Measurements from ENCODE around the gene INPP5D. TPM values are rescaled to one million over a fixed set of nuclear protein-coding genes. Genes with fewer than 3 reads are reported as not detected.

The INPP5D gene
- total RNA-seq, 4 donors from 2014 or later: 8.0 to 12.5 (median 11.9) TPM

GRCh38 chr2:233179848-233180366 is 119.8 kb downstream of the INPP5D start:
- Histone ChIP-seq H3K4me1 (no peaks in the 10 kb centered on the region), H3K27me3 (no peaks in the 10 kb centered on the region), H3K27ac (replicated peaks in 1 of 4) (no peak overlapping the region), H3K4me3 (no peak overlapping the region), H3K9me3 (peaks cover 0 to 13% (median 6%) of the 10 kb centered on the region in 4 donors), H3K36me3 (peaks cover 0 to 35% (median 17%) of the 10 kb centered on the region in 4 donors)
- DNase-seq (ENCODE audit: extremely low spot score): no peak
- no peak for TF ChIP-seq POLR2A (IDR thresholded peaks at IDR 0.05; ENCODE audit: low read depth)
- WGBS: 98% methylated on average over 5 of the region's 5 CpGs
- intact Hi-C loops (cut with DNase I): no loop called here

GRCh38 chr2:233183869-233184418 is 123.8 kb downstream of the INPP5D start:
- intact Hi-C loops (cut with DNase I): no loop called here
- Histone ChIP-seq H3K27me3 (no peaks in the 10 kb centered on the region), H3K9me3 (peaks cover 0 to 13% (median 6%) of the 10 kb centered on the region in 4 donors), H3K36me3 (peaks cover 0 to 54% (median 18%) of the 10 kb centered on the region in 4 donors), H3K4me3 (no peak overlapping the region), H3K4me1 (no peaks in the 10 kb centered on the region), H3K27ac (replicated peaks in 1 of 4) (no peak overlapping the region)
- 86% methylated on average over 7 of the region's 9 CpGs for WGBS
- DNase-seq (ENCODE audit: extremely low spot score): no peak
- TF ChIP-seq POLR2AphosphoS5 (IDR thresholded peaks at IDR 0.05): no peak
- no peak for TF ChIP-seq POLR2A (IDR thresholded peaks at IDR 0.05; ENCODE audit: low read depth)
- TF ChIP-seq EP300 (IDR thresholded peaks at IDR 0.05): no peak
- no peak for TF ChIP-seq CTCF (IDR thresholded peaks at IDR 0.05)

- TF ChIP-seq EP300 (IDR thresholded peaks at IDR 0.05) (no peak), POLR2A (IDR thresholded peaks at IDR 0.05; ENCODE audit: low read depth) (no peak), POLR2AphosphoS5 (IDR thresholded peaks at IDR 0.05) (no peak), CTCF (IDR thresholded peaks at IDR 0.05) (no peak)
- intact Hi-C loops (cut with DNase I): no loop called here
- 76% methylated on average over 6 of the region's 8 CpGs for WGBS
- Histone ChIP-seq H3K27me3 (no peaks in the 10 kb centered on the region), H3K4me1 (no peaks in the 10 kb centered on the region), H3K9me3 (peaks cover 0 to 9% (median 6%) of the 10 kb centered on the region in 4 donors), H3K36me3 (peaks cover 0 to 59% (median 18%) of the 10 kb centered on the region in 4 donors), H3K27ac (replicated peaks in 1 of 4) (no peak overlapping the region), H3K4me3 (no peak overlapping the region)
- DNase-seq (ENCODE audit: extremely low spot score): no peak
Measured at GRCh38 chr2:233184669-233185068, 124.5 kb downstream of the INPP5D start.

GRCh38 chr2:233185330-233185729 is 125.2 kb downstream of the INPP5D start:
- no peak for DNase-seq (ENCODE audit: extremely low spot score)
- Histone ChIP-seq H3K9me3 (peaks cover 0 to 2% (median under 1%) of the 10 kb centered on the region in 4 donors), H3K27ac (replicated peaks in 1 of 4) (no peak overlapping the region), H3K4me1 (no peaks in the 10 kb centered on the region), H3K4me3 (no peak overlapping the region), H3K36me3 (peaks cover 0 to 65% (median 21%) of the 10 kb centered on the region in 4 donors), H3K27me3 (no peaks in the 10 kb centered on the region)
- WGBS: 58% methylated on average over 7 of the region's 7 CpGs
- intact Hi-C loops (cut with DNase I): no loop called here
- TF ChIP-seq POLR2AphosphoS5 (IDR thresholded peaks at IDR 0.05) (no peak), POLR2A (IDR thresholded peaks at IDR 0.05; ENCODE audit: low read depth) (no peak), EP300 (IDR thresholded peaks at IDR 0.05) (no peak), CTCF (IDR thresholded peaks at IDR 0.05) (no peak)

- Histone ChIP-seq H3K4me1 (no peaks in the 10 kb centered on the region), H3K36me3 (peaks cover 0 to 66% (median 23%) of the 10 kb centered on the region in 4 donors), H3K27ac (replicated peaks in 1 of 4) (no peak overlapping the region), H3K27me3 (no peaks in the 10 kb centered on the region), H3K4me3 (no peak overlapping the region), H3K9me3 (no peaks in the 10 kb centered on the region)
- no peak for DNase-seq (ENCODE audit: extremely low spot score)
- TF ChIP-seq POLR2A (IDR thresholded peaks at IDR 0.05; ENCODE audit: low read depth): no peak
- no peak for TF ChIP-seq CTCF (IDR thresholded peaks at IDR 0.05)
- no peak for TF ChIP-seq POLR2AphosphoS5 (IDR thresholded peaks at IDR 0.05)
- no peak for TF ChIP-seq EP300 (IDR thresholded peaks at IDR 0.05)
- WGBS: 84% methylated on average over 8 of the region's 8 CpGs
- intact Hi-C loops (cut with DNase I): no loop called here
Measured at GRCh38 chr2:233185963-233186362, 125.8 kb downstream of the INPP5D start.
